GM12878 (cell line): Measurements from ENCODE around the gene LRRC3B. TPM values are rescaled to one million over a fixed set of nuclear protein-coding genes. Genes with fewer than 3 reads are reported as not detected.

ENCODE experiments used
- ATAC-seq: fragments of 200-7000 bp; cut with Tn5 transposase; 3 replicates; pipeline ENCODE4 v1.9.1; 2020; ENCODE audit warnings: mild to moderate bottlenecking, moderate library complexity
- BruUV-seq: library from RNA; stranded (reverse); fragments of 400-500 nt; replicated peaks from 2 replicates; lab custom pipeline; 2021; lab: Mats Ljungman, UMichigan
- CTCF ChIA-PET: fragments of 300-600 bp; sonication (Branson Sonifier 250); formaldehyde crosslinking; extraction: SDS; loops from one replicate; lab custom pipeline; 2021; ENCODE audit warnings: inconsistent platforms; lab: Yijun Ruan, JAX
- POLR2A ChIA-PET: fragments of 350-600 bp; formaldehyde crosslinking; extraction: SDS; loops from one replicate; lab custom pipeline; 2021; ENCODE audit warnings: inconsistent platforms; lab: Charles Lee
- RAD21 ChIA-PET: fragments of 300-600 bp; sonication (Branson Sonifier 250); formaldehyde crosslinking; loops from one replicate; lab custom pipeline; 2023; ENCODE audit warnings: antibody characterized with exemption; ENCODE audit not compliant: unreplicated experiment; lab: Charles Lee
- SMC1A ChIA-PET: fragments of 300-600 bp; sonication (Branson Sonifier 250); formaldehyde crosslinking; loops from one replicate; lab custom pipeline; 2023; ENCODE audit not compliant: unreplicated experiment, uncharacterized antibody; lab: Charles Lee
- DNase-seq: peaks from one replicate; pipeline ENCODE4 v3.0.0-alpha.2; 2011; ENCODE audit warnings: low read depth, low spot score
- FAIRE-seq: peaks from 3 replicates; lab custom pipeline; 2011; peaks lifted over from hg19 to GRCh38; lab: Jason Lieb, UNC
- H2AFZ ChIP-seq: 2 replicates; pipeline ENCODE4 v1.6.0; 2011; ENCODE audit warnings: low read depth, low read length, control low read depth; ENCODE audit not compliant: control insufficient read depth
- H3K27ac ChIP-seq: 2 replicates; pipeline ENCODE4 v1.5.1; 2011; ENCODE audit warnings: control low read depth; ENCODE audit not compliant: control insufficient read depth, insufficient read depth
- H3K27me3 ChIP-seq, 2 experiments: replicated peaks in 1 of 2; 2 replicates each; pipeline versions ENCODE4 v1.6.0 to v1.6.1; 2011; ENCODE audit warnings: low read length in 1 of 2; ENCODE audit not compliant: control insufficient read depth in 2 of 2, insufficient read depth in 2 of 2
- H3K36me3 ChIP-seq, 2 experiments: 2 replicates each; pipeline ENCODE4 v1.5.1; 2011; ENCODE audit warnings: low read length in 1 of 2; ENCODE audit not compliant: control insufficient read depth in 2 of 2, insufficient read depth in 2 of 2
- H3K4me1 ChIP-seq: 2 replicates; pipeline ENCODE4 v1.6.1; 2011; ENCODE audit warnings: mild to moderate bottlenecking, low read length, moderate library complexity, mixed read lengths; ENCODE audit not compliant: control insufficient read depth, insufficient read depth
- H3K4me2 ChIP-seq: 2 replicates; pipeline ENCODE4 v1.6.0; 2011; ENCODE audit warnings: control low read depth; ENCODE audit not compliant: control insufficient read depth, insufficient read depth
- H3K4me3 ChIP-seq: fragments of 200-600 bp; sonication (generic); 2 replicates; pipeline ENCODE4 v1.5.1; 2016
- H3K79me2 ChIP-seq: 2 replicates; pipeline ENCODE4 v1.6.0; 2011; ENCODE audit warnings: low read length; ENCODE audit not compliant: control insufficient read depth, insufficient read depth
- H3K9ac ChIP-seq: 2 replicates; pipeline ENCODE4 v1.8.0; 2011; ENCODE audit warnings: low read length, control low read depth, mixed read lengths; ENCODE audit not compliant: control insufficient read depth, insufficient read depth
- H3K9me3 ChIP-seq: replicated peaks from 3 replicates; pipeline ENCODE4 v1.5.1; 2011; ENCODE audit warnings: mild to moderate bottlenecking, low read length; ENCODE audit not compliant: control insufficient read depth, insufficient read depth
- H4K20me1 ChIP-seq: 2 replicates; pipeline ENCODE4 v1.6.0; 2011; ENCODE audit not compliant: control insufficient read depth, insufficient read depth
- BACH1 ChIP-seq: fragments of 450-650 bp; IDR thresholded peaks from 2 replicates; pipeline ENCODE4 v1.6.1; 2017; ENCODE audit warnings: mild to moderate bottlenecking, borderline replicate concordance
- CBFB ChIP-seq: IDR thresholded peaks from 2 replicates; pipeline ENCODE4 v1.6.1; 2016; ENCODE audit warnings: antibody characterized with exemption, low read depth
- ELK1 ChIP-seq: IDR thresholded peaks from 2 replicates; pipeline ENCODE4 v1.6.1; 2012; ENCODE audit warnings: low read depth, low read length, improper control_type of control experiment
- FOS ChIP-seq: IDR thresholded peaks from 3 replicates; pipeline ENCODE4 v1.6.1; 2011; ENCODE audit warnings: borderline replicate concordance; ENCODE audit not compliant: insufficient read length; ENCODE audit errors: extremely low read depth
- FOXK2 ChIP-seq: fragments of 450-650 bp; IDR thresholded peaks from 2 replicates; pipeline ENCODE4 v1.6.1; 2017; ENCODE audit warnings: mild to moderate bottlenecking, moderate library complexity
- HDAC2 ChIP-seq: fragments of 200-600 bp; sonication (generic); IDR thresholded peaks from 2 replicates; pipeline ENCODE4 v1.6.1; 2017
- KAT2A ChIP-seq: conservative IDR thresholded peaks from 2 replicates; pipeline ENCODE4 v1.6.1; 2011; ENCODE audit warnings: low read depth, low read length; ENCODE audit not compliant: control insufficient read depth
- MTA2 ChIP-seq: fragments of 450-650 bp; IDR thresholded peaks from 2 replicates; pipeline ENCODE4 v1.6.1; 2016; ENCODE audit warnings: low read depth, mild to moderate bottlenecking, moderate library complexity
- MTA3 ChIP-seq: IDR thresholded peaks from 2 replicates; pipeline ENCODE4 v1.6.1; 2012; ENCODE audit warnings: low read length, inconsistent platforms, borderline replicate concordance
- MXI1 ChIP-seq: fragments of 150-350 bp; IDR thresholded peaks from 2 replicates; pipeline ENCODE4 v1.6.1; 2011; ENCODE audit warnings: low read depth, mild to moderate bottlenecking, inconsistent platforms, low read length, improper control_type of control experiment
- PAX8 ChIP-seq: fragments of 450-650 bp; IDR thresholded peaks from 2 replicates; pipeline ENCODE4 v1.6.1; 2017; ENCODE audit warnings: mild to moderate bottlenecking, moderate library complexity
- RAD51 ChIP-seq: fragments of 450-650 bp; IDR thresholded peaks from 2 replicates; pipeline ENCODE4 v1.6.1; 2016; ENCODE audit warnings: moderate library complexity, mild to moderate bottlenecking, inconsistent platforms
- SIN3A ChIP-seq: IDR thresholded peaks from 2 replicates; pipeline ENCODE4 v1.6.1; 2012; ENCODE audit warnings: low read depth, low read length, improper control_type of control experiment
- SMARCA5 ChIP-seq: fragments of 450-650 bp; IDR thresholded peaks from 2 replicates; pipeline ENCODE4 v1.6.1; 2017; ENCODE audit warnings: mild to moderate bottlenecking
- TBL1XR1 ChIP-seq: IDR thresholded peaks from 2 replicates; pipeline ENCODE4 v1.6.1; 2012; ENCODE audit warnings: low read depth, low read length, improper control_type of control experiment
- ZNF217 ChIP-seq: fragments of 450-650 bp; IDR thresholded peaks from 2 replicates; pipeline ENCODE4 v1.6.1; 2017; ENCODE audit warnings: antibody characterized with exemption, mild to moderate bottlenecking
- ZNF24 ChIP-seq: fragments of 450-650 bp; IDR thresholded peaks from 2 replicates; pipeline ENCODE4 v1.6.1; 2017; ENCODE audit warnings: antibody characterized with exemption, mild to moderate bottlenecking
- ZZZ3 ChIP-seq: IDR thresholded peaks from 2 replicates; pipeline ENCODE4 v1.6.1; 2011; ENCODE audit warnings: low read depth; ENCODE audit not compliant: control insufficient read depth, insufficient read length
- in situ Hi-C: fragments of 300-500 bp; cut with MboI; formaldehyde crosslinking; loops from 9 replicates; pipeline ENCODE4 v1.14.3; 2018; ENCODE audit warnings: mixed read lengths
- intact Hi-C: fragments of 100-400 bp; cut with micrococcal nuclease; formaldehyde crosslinking; loops from one replicate; pipeline ENCODE4 v1.14.2; 2022; ENCODE audit not compliant: unreplicated experiment
- polyA plus RNA-seq, 11 experiments: library from polyadenylated mRNA; depleted of rRNA in 4 of 11; unstranded in 6 of 11; stranded (reverse) in 5 of 11; fragments of >200 nt; fragmentation: Nextera tagmentation in 4 of 11; fragmentation: Illumina TruSeq in 1 of 11; extraction: Ambion mirVana in 4 of 11; extraction: Trizol in 1 of 11; gene quantifications; 1 replicate in 1 of 11; 2 replicates in 10 of 11; pipeline versions ENCODE4 v1.2.1 to v1.2.3, GENCODE V29; 2011 to 2016; ENCODE audit warnings: inconsistent platforms in 2 of 11, missing spikeins in 2 of 11, low read depth in 1 of 11
- total RNA-seq, 4 experiments: library from RNA; depleted of rRNA in 3 of 4; stranded (reverse); fragments of >200 nt in 3 of 4; fragmentation: Illumina TruSeq in 1 of 4; extraction: Trizol in 1 of 4; gene quantifications; 2 replicates each; pipeline versions ENCODE4 v1.2.1 to v1.2.3, GENCODE V29; 2013 to 2021

The LRRC3B gene
- total and polyA plus RNA-seq, 10 of the 15 experiments (the other 5 are each of a cell fraction or from before 2014, with no cell fraction given) = not detected

- CTCF ChIA-PET = interaction anchor here (0.6 kb wide), 1 partner anchor 8 kb away, joined by 3 read pairs; no protein-coding TSS in a partner anchor
- intact Hi-C loops = no loop called here
- Histone ChIP-seq H3K9me3 (no peaks in the 10 kb centered on the region), H3K4me3 (no peak overlapping the region), H3K27me3 (no peaks in the 10 kb centered on the region), H4K20me1 (no peaks in the 10 kb centered on the region), H3K79me2 (no peaks in the 10 kb centered on the region), H3K4me2 (no peak overlapping the region), H3K9ac (no peak overlapping the region), H3K27ac (no peak overlapping the region), H3K4me1 (no peaks in the 10 kb centered on the region), H3K36me3 (no peaks in the 10 kb centered on the region), H2AFZ (no peak overlapping the region)
- SMC1A ChIA-PET = no interaction called here
- POLR2A ChIA-PET = no interaction called here
- DNase-seq = no peak
- RAD21 ChIA-PET = no interaction called here
- no peak for FAIRE-seq
- TF ChIP-seq MXI1 = no peak
- TF ChIP-seq MTA3 = no peak
- no peak for TF ChIP-seq CBFB
- TF ChIP-seq HDAC2 = no peak
- TF ChIP-seq BACH1 = no peak
- TF ChIP-seq SMARCA5 = no peak
- no peak for TF ChIP-seq ZNF24
- TF ChIP-seq KAT2A = no peak
- TF ChIP-seq TBL1XR1 = no peak
- TF ChIP-seq FOS = no peak
- no peak for TF ChIP-seq ZNF217
- TF ChIP-seq ELK1 = no peak
- TF ChIP-seq MTA2 = no peak
- TF ChIP-seq ZZZ3 = no peak
- TF ChIP-seq SIN3A = no peak
- no peak for TF ChIP-seq FOXK2
- no peak for TF ChIP-seq RAD51
- no peak for TF ChIP-seq PAX8
- no TSS peak for BruUV-seq
- in situ Hi-C loops = no loop called here
- no peak for ATAC-seq
Measured at GRCh38 chr3:26668696-26669095, 46.1 kb downstream of the LRRC3B start.
